Measurements from ENCODE around the gene HIPK4.
"Not testable (repeated sequence)": the region's sequence is repeated elsewhere in the genome, so short reads cannot be mapped to it uniquely, and the experiment has no call there.

The HIPK4 gene

GRCh38 chr19:40389404-40390083 lies 437 bp downstream of the HIPK4 start:
- DNase-seq: no peak

- no peak for DNase-seq
Measured at GRCh38 chr19:40388481-40388880, 1.5 kb downstream of the HIPK4 start.

GRCh38 chr19:40387155-40387554 lies 2.8 kb downstream of the HIPK4 start:
- DNase-seq: no peak

- DNase-seq: no peak
Measured at GRCh38 chr19:40383668-40384248, 6.2 kb downstream of the HIPK4 start.

GRCh38 chr19:40381321-40381720 lies 8.7 kb downstream of the HIPK4 start:
- DNase-seq: peak in 1 of 2 experiments; percentile 4

- DNase-seq: no peak
Measured at GRCh38 chr19:40380199-40381037, 9.6 kb downstream of the HIPK4 start.

GRCh38 chr19:40379446-40380198 lies 10.4 kb downstream of the HIPK4 start:
- no peak for DNase-seq

- no peak for DNase-seq
Measured at GRCh38 chr19:40378509-40378908, 11.5 kb downstream of the HIPK4 start.

- no peak for DNase-seq
Measured at GRCh38 chr19:40377876-40378385, 12.1 kb downstream of the HIPK4 start.

GRCh38 chr19:40376286-40376862 lies 13.6 kb downstream of the HIPK4 start:
- DNase-seq: no peak

- no peak for DNase-seq
Measured at GRCh38 chr19:40374084-40374483, 15.9 kb downstream of the HIPK4 start.

- no peak for DNase-seq
Measured at GRCh38 chr19:40371802-40372122, 18.2 kb downstream of the HIPK4 start.

GRCh38 chr19:40370997-40371801 lies 18.8 kb downstream of the HIPK4 start:
- no peak for DNase-seq

GRCh38 chr19:40370253-40370652 lies 19.7 kb downstream of the HIPK4 start:
- DNase-seq: not testable (repeated sequence)

- no peak for DNase-seq
Measured at GRCh38 chr19:40369797-40370196, 20.2 kb downstream of the HIPK4 start.

- no peak for DNase-seq
Measured at GRCh38 chr19:40367577-40368434, 22.2 kb downstream of the HIPK4 start.

GRCh38 chr19:40366697-40367561 lies 23.1 kb downstream of the HIPK4 start:
- DNase-seq: no peak

- no peak for DNase-seq
Measured at GRCh38 chr19:40365613-40366401, 24.2 kb downstream of the HIPK4 start.

- no peak for DNase-seq
Measured at GRCh38 chr19:40365010-40365409, 25.0 kb downstream of the HIPK4 start.

All from SW 1271 (cell line).